ENCODE measurements around the gene CDX2.

CDX2 gene

GRCh38 chr13:27979765-27980279, 10.7 kb upstream of the CDX2 start:
- DNase-seq (ENCODE audit: low read depth, low spot score), result no peak
- H3K27ac ChIP-seq, result no peak overlapping the region

GRCh38 chr13:27979001-27979643, 10.0 kb upstream of the CDX2 start:
- H3K27ac ChIP-seq, result no peak overlapping the region
- no peak for DNase-seq (ENCODE audit: low read depth, low spot score)

GRCh38 chr13:27978301-27978968, 9.3 kb upstream of the CDX2 start:
- no peak overlapping the region for H3K27ac ChIP-seq
- DNase-seq (ENCODE audit: low read depth, low spot score), result no peak

GRCh38 chr13:27977476-27978300, 8.6 kb upstream of the CDX2 start:
- DNase-seq (ENCODE audit: low read depth, low spot score), result no peak
- no peak overlapping the region for H3K27ac ChIP-seq

- no peak for DNase-seq (ENCODE audit: low read depth, low spot score)
- no peak overlapping the region for H3K27ac ChIP-seq
These were observed 7.4 kb upstream of the CDX2 start for GRCh38 chr13:27976362-27977091.

GRCh38 chr13:27975564-27976361, 6.6 kb upstream of the CDX2 start:
- H3K27ac ChIP-seq, result no peak overlapping the region
- DNase-seq (ENCODE audit: low read depth, low spot score), result no peak

- DNase-seq (ENCODE audit: low read depth, low spot score), result no peak
- H3K27ac ChIP-seq, result no peak overlapping the region
These were observed 5.0 kb upstream of the CDX2 start for GRCh38 chr13:27973961-27974662.

- DNase-seq (ENCODE audit: low read depth, low spot score), result no peak
- H3K27ac ChIP-seq, result no peak overlapping the region
These were observed 4.2 kb upstream of the CDX2 start for GRCh38 chr13:27973291-27973690.

GRCh38 chr13:27972478-27972820, 3.3 kb upstream of the CDX2 start:
- no peak overlapping the region for H3K27ac ChIP-seq
- DNase-seq (ENCODE audit: low read depth, low spot score), result no peak

GRCh38 chr13:27971776-27972477, 2.8 kb upstream of the CDX2 start:
- no peak for DNase-seq (ENCODE audit: low read depth, low spot score)
- H3K27ac ChIP-seq, result no peak overlapping the region

- H3K27ac ChIP-seq, result no peak overlapping the region
- DNase-seq (ENCODE audit: low read depth, low spot score), result no peak
These were observed 2.1 kb upstream of the CDX2 start for GRCh38 chr13:27971236-27971645.

GRCh38 chr13:27970382-27971235, 1.5 kb upstream of the CDX2 start:
- no peak for DNase-seq (ENCODE audit: low read depth, low spot score)
- no peak overlapping the region for H3K27ac ChIP-seq

GRCh38 chr13:27969866-27970229, 733 bp upstream of the CDX2 start:
- no peak for DNase-seq (ENCODE audit: low read depth, low spot score)
- H3K27ac ChIP-seq, result no peak overlapping the region

- no peak for DNase-seq (ENCODE audit: low read depth, low spot score)
- no peak overlapping the region for H3K27ac ChIP-seq
These were observed 616 bp downstream of the CDX2 start for GRCh38 chr13:27968316-27969081.

- H3K27ac ChIP-seq, result no peak overlapping the region
- DNase-seq (ENCODE audit: low read depth, low spot score), result no peak
These were observed 1.3 kb downstream of the CDX2 start for GRCh38 chr13:27967736-27968315.

- H3K27ac ChIP-seq, result no peak overlapping the region
- no peak for DNase-seq (ENCODE audit: low read depth, low spot score)
These were observed 1.8 kb downstream of the CDX2 start for GRCh38 chr13:27967203-27967735.
